GM10266 (cell line): ENCODE data around the gene GRB10.

Experiments used
- DNase-seq: peaks from one replicate; pipeline ENCODE4 v3.0.0; 2012; ENCODE audit errors: extremely low spot score
- TF ChIP-seq, protein P1 (sequence below): IDR thresholded peaks from 2 replicates; pipeline ENCODE4 v1.5.1; 2012; ENCODE audit warnings: mild to moderate bottlenecking, low read depth; ENCODE audit not compliant: control insufficient read depth, insufficient read depth; ENCODE audit errors: missing control alignments

GRB10 gene

DNA sequence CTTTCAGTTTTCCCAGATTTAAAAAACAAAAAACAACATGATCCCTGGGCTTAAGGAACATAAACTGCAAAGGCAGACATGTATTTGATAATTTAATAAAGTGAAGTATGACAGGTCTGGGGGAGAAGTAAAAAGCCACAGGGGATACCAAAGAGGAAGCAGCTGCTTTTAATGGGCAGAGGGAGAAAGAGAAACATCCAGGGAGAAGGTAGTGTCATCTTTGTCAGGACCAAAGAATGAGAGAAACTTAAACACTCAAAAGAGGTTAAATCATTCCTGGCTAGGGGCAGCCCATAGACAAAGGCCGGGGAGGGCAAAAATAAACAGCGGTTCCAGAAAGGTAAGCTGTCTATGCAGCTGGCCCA is 94.5 kb downstream of the GRB10 start:
- TF ChIP-seq, protein P1, sequence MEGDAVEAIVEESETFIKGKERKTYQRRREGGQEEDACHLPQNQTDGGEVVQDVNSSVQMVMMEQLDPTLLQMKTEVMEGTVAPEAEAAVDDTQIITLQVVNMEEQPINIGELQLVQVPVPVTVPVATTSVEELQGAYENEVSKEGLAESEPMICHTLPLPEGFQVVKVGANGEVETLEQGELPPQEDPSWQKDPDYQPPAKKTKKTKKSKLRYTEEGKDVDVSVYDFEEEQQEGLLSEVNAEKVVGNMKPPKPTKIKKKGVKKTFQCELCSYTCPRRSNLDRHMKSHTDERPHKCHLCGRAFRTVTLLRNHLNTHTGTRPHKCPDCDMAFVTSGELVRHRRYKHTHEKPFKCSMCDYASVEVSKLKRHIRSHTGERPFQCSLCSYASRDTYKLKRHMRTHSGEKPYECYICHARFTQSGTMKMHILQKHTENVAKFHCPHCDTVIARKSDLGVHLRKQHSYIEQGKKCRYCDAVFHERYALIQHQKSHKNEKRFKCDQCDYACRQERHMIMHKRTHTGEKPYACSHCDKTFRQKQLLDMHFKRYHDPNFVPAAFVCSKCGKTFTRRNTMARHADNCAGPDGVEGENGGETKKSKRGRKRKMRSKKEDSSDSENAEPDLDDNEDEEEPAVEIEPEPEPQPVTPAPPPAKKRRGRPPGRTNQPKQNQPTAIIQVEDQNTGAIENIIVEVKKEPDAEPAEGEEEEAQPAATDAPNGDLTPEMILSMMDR, result no peak
- no peak for DNase-seq

DNA sequence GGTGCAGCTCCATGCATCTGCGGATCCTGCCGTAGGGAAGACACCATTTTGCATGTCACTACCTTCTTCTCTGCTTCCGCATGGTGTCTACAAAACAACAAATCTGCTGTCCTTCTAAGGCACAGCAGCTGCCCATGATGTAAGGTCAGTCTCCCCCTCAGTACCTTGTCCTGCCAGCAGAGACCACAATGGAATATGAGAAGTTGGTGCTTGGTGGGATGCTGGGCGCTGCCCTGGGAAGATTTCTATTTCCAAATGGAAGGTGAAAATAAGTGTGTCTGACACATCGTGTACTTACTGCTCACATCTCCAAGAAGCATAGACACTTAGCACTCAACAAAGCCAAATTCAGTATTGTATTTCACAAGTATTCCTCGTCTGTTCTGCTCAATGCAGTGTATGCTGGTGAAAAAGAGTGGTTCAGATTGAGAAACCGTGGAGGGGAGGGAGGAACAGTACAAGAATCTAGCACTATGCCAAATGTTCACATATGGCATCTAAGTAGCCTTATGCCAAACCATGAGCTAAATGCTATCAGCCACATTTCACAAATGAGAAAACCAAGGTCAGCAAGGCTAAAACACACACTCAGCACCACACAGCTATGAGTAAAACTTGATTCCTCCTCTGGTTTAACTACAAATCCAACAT is 95.0 kb downstream of the GRB10 start:
- DNase-seq, result no peak
- TF ChIP-seq, protein P1, result no peak

DNA sequence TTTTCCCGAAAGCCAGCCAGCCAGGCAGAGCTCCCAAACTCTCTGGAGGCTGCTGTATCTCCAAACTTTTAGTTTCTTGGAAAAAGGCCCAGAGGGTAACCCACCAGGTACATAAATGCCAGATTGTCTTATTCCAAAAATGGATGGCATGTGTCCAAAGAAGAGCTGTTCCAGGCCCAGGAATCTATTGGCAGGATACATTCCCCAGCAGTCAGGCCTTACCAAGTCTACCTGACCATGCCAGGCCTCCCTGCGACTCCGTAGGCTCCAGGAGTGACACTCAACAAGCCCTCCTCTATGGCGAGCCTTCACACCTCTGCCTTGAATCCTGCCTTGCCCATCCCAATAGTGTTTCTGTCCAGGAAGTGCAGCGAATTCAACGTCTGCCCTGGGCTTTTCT is 95.6 kb downstream of the GRB10 start:
- TF ChIP-seq, protein P1, result no peak
- no peak for DNase-seq

DNA sequence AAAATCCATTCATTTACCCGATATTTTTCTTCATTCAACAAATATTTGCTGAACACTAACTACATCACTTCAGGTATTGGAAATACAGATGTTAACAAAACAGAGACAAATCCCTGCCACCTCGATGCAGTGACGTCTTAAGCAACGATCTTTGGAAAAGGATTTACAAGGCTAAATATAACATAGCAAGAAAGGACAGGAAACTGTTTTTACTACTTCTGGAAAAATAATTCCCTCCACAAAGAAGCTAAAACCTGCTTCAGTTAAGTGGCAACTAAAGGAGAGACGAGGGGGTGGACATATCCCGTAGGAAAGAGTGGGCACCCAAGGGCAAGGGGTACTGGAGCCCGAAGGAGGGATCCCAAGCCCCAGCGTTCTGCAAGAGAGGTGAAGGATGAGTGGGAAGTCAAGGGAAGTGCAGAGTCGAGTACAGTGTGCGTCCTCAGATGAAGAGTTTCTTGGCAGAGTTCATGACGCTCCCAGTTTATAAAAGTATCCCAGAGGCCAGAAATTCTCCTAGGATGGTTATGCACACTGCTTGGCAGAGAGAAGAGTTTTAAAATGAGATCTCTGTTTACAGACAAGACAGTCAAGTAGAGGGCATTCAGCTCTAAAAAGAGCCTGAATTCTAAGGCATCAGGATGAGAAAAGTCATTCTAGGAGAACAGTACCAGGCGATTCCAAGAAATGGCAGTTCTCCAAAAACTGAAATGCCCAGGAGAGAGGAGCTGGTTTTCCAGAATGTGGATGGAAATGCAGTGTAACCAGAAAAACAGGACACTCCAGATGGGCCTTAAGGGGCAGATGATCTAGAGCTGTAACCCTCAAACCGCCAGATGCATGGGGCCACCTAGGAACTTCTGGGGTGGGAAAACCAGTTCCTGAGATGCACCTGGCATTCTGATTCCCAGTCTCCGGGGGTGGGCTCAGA is 97.3 kb downstream of the GRB10 start:
- TF ChIP-seq, protein P1, result no peak
- DNase-seq, result no peak

DNA sequence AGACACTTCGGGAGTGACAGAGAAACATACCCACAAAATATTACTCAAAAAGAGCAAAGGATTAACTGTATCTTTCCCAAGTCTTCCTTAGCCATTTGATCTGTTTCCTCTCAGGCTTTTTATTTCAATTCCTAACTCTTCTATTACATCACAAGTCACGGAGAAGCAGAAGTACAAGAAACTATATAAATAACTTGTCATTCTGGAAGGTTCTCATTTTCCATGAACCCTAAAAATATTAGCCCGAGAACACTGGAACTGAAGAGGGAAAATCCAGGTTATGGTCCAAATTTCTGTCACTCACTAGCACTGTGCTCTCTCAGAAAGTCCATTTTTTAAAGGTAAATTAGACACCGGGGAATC is 98.0 kb downstream of the GRB10 start:
- TF ChIP-seq, protein P1, result no peak
- no peak for DNase-seq

DNA sequence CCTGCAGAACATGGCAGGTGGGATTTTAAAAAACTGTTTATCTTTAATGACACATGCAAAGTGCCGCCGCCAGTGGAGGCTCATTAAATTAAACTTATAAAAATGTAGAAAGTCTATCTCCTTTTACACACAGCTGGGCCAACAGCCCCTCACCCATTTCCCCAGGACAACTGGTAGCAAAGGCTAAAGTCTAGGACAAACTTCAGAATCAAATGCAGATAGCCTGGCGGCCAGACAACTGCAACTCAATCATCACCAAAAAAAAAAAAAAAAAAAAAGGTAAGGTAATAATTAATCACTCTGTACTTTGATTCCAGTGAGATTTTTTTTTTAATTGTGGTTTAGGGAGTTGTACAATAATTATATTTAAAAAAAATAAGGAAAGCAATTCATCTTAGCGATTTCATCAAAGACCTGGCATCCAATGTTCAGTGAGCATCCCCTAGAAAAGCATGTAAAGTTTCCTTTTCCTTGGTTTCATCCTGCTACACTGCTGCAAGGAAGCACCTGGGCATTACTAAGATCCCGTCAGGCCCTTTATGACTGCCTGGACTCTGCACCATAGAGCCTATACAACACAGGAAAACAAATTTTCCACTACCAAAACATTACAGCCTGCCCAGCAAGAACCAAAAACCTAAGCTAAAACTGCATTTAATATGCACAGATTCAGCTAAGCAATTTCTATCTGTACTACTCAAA is 98.5 kb downstream of the GRB10 start:
- TF ChIP-seq, protein P1, result no peak

More for the DNA sequence above, 98.5 kb downstream of the GRB10 start:
- DNase-seq, result no peak
